ENCODE data around the gene TMEM255B. TPM values are rescaled to one million over a fixed set of nuclear protein-coding genes. Genes with fewer than 3 reads are reported as not detected.

TMEM255B gene
- total RNA-seq, 1 experiment from 2014 or later: not detected

DNA sequence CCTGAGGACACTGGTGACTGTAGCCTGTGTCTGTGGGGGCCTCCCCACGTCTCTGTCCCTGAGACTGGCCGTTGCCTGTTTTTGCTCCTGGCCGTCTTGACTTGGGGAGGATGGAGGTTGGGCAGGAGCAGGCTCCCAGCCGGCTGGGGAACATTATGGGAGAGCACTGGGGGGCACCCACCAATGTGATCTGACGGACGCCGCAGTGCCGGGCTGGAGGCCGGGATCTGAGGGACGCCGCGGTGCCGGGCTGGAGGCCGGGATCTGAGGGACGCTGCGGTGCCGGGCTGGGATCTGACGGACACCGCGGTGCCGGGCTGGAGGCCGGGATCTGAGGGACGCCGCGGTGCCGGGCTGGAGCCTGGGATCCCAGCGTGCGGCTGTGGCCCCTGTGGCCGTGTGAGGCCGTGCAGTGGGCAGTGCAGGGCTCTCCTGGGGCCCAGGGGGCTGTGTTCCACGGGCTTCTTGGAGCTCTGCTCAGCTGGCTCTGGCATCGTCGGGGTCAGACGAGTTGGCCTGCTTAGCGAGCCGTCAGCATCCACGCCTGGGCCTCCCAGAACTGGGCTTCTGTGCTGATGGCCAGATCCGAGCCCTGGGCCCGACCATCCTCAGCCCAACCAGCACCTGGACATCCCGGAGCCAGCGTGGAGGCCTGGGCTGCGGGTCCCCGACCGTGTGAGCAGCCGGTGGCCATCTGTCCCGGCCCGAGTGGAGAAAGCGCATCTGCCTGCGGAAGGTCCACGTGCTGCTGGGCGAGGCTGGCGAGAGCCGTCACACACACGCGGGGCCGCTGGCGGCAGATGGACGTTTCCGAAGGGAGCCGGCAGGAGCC lies 59.0 kb downstream of the TMEM255B start:
- TF ChIP-seq, protein P1, sequence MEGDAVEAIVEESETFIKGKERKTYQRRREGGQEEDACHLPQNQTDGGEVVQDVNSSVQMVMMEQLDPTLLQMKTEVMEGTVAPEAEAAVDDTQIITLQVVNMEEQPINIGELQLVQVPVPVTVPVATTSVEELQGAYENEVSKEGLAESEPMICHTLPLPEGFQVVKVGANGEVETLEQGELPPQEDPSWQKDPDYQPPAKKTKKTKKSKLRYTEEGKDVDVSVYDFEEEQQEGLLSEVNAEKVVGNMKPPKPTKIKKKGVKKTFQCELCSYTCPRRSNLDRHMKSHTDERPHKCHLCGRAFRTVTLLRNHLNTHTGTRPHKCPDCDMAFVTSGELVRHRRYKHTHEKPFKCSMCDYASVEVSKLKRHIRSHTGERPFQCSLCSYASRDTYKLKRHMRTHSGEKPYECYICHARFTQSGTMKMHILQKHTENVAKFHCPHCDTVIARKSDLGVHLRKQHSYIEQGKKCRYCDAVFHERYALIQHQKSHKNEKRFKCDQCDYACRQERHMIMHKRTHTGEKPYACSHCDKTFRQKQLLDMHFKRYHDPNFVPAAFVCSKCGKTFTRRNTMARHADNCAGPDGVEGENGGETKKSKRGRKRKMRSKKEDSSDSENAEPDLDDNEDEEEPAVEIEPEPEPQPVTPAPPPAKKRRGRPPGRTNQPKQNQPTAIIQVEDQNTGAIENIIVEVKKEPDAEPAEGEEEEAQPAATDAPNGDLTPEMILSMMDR (IDR thresholded peaks at IDR 0.05; ENCODE audit: unreplicated experiment): no peak
- BruUV-seq (replicated peaks): no TSS peak
- H3K4me3 Mint-ChIP-seq (ENCODE audit: low read depth, unreplicated experiment): no peak overlapping the region
- no peak for DNase-seq
- no peaks in the 10 kb centered on the region for H3K9me3 Mint-ChIP-seq (ENCODE audit: low read depth, unreplicated experiment)
- H3K27ac Mint-ChIP-seq (ENCODE audit: unreplicated experiment): no peak overlapping the region
- peaks cover 5% of the 10 kb centered on the region for H3K36me3 Mint-ChIP-seq (ENCODE audit: insufficient read depth, unreplicated experiment)
- no peaks in the 10 kb centered on the region for H3K4me1 Mint-ChIP-seq (ENCODE audit: low read depth, unreplicated experiment)
- intact Hi-C loops (cut with micrococcal nuclease; ENCODE audit: unreplicated experiment): no loop called here
- CTCF ChIA-PET: no interaction called here
- no peaks in the 10 kb centered on the region for H3K27me3 Mint-ChIP-seq (ENCODE audit: unreplicated experiment)

DNA sequence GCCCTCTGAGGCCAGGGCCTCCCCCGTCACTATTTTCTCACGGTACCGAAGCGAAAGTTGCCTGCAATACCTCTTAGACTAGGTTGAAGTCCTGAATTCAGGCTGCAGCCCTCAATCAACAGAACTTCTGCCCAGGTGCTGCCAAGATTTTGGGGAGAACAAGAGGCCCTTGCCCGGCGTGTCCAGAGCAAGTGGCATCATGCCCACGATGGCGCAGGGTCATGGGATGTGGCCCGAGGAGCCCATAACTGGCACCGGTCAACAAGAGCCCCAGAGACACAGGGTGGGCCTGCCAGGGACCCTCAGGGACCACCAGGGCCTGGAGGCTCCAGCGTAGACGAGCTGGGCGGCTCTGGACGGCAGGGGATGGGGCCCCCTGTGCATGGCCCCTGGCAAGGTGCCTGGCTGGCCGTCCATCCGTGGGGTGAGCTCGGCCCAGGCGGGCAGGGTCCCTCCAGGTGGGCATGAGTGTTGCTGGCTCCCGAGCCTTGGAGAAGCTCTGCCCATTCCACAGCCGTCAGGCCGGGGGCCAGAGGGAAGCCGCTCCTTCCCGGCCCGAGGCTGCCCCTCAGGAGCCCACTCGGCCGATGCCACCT lies 59.8 kb downstream of the TMEM255B start:
- TF ChIP-seq, protein P1 (IDR thresholded peaks at IDR 0.05; ENCODE audit: unreplicated experiment): no peak
- no peaks in the 10 kb centered on the region for H3K4me1 Mint-ChIP-seq (ENCODE audit: low read depth, unreplicated experiment)
- BruUV-seq (replicated peaks): no TSS peak
- no peak overlapping the region for H3K27ac Mint-ChIP-seq (ENCODE audit: unreplicated experiment)
- intact Hi-C loops (cut with micrococcal nuclease; ENCODE audit: unreplicated experiment): no loop called here
- H3K9me3 Mint-ChIP-seq (ENCODE audit: low read depth, unreplicated experiment): no peaks in the 10 kb centered on the region
- DNase-seq: no peak
- H3K4me3 Mint-ChIP-seq (ENCODE audit: low read depth, unreplicated experiment): no peak overlapping the region
- no peaks in the 10 kb centered on the region for H3K27me3 Mint-ChIP-seq (ENCODE audit: unreplicated experiment)
- peaks cover 5% of the 10 kb centered on the region for H3K36me3 Mint-ChIP-seq (ENCODE audit: insufficient read depth, unreplicated experiment)
- CTCF ChIA-PET: no interaction called here

DNA sequence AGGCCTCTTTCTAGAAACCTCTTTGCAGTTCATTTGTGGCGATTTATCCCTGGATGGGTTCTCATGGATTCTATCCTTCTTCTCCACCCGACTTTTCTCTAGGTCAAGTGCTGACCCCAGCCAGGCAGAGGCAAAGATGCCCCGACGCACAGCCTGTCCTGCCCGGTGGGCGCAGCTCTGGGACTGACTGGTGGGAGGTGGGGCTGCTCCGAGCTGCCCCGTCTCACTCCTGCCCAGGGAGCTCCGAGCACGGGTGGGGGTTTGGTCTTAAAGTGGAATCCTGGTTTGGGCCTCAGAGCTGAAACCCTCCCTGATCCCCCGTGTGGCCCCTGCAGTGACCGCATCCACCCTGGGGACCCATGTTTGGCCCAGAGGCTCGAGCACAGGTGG lies 60.3 kb downstream of the TMEM255B start:
- DNase-seq: no peak
- Mint-ChIP-seq H3K27ac (ENCODE audit: unreplicated experiment) (no peak overlapping the region), H3K9me3 (ENCODE audit: low read depth, unreplicated experiment) (no peaks in the 10 kb centered on the region), H3K27me3 (ENCODE audit: unreplicated experiment) (no peaks in the 10 kb centered on the region), H3K4me1 (ENCODE audit: low read depth, unreplicated experiment) (no peaks in the 10 kb centered on the region), H3K4me3 (ENCODE audit: low read depth, unreplicated experiment) (no peak overlapping the region), H3K36me3 (ENCODE audit: insufficient read depth, unreplicated experiment) (peaks cover 5% of the 10 kb centered on the region)
- TF ChIP-seq, protein P1 (IDR thresholded peaks at IDR 0.05; ENCODE audit: unreplicated experiment): no peak
- intact Hi-C loops (cut with micrococcal nuclease; ENCODE audit: unreplicated experiment): no loop called here
- CTCF ChIA-PET: no interaction called here
- BruUV-seq (replicated peaks): no TSS peak

DNA sequence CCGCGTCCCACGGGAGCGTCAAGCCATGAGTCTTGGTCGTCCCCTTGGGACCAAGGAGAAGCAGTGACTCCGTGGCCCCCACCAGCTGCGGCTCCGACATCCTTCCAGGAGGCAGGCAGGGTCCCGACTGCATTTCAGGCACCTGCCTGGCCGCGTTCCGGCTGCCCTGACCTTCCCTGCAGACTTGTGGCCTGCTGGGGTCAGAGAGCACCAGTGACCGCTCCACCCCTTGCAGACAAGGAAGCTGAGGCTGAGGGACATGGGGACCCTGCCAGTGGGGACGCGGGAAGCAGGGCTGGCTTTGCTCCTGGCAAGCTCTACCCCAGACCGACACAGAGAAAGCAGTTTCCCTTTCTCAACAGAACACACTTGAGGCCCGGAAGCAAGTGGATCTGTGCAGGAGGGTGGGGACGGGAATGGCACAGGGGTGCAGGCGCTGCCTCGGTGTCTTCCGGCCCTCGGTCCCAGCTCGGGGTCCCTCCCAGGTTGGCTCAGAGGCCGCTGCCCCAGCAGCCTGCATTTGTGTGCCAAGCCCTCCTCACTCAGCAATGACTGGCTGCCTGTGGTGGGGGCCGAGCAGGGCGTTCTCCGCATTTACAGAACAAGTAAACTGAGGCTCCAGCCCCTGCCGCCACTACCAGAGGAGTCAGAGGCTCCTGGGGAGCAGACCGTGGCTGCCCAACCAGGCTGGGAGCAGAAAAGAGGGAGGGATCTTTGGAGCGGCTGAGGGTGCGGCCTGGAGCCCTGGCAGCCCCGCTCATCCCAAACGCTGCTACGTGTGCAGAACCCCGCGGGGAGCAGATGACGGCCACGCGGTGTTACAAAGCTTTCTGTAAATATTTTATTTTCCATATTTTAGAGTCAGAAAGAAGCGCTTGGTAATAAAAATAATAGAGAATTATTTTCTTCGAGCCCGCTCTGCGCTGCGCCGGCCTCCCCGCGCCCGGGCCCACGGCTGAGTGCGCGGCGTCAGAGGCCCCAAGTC lies 61.0 kb downstream of the TMEM255B start:
- BruUV-seq (replicated peaks): no TSS peak
- no peaks in the 10 kb centered on the region for H3K27me3 Mint-ChIP-seq (ENCODE audit: unreplicated experiment)
- H3K27ac Mint-ChIP-seq (ENCODE audit: unreplicated experiment): no peak overlapping the region
- CTCF ChIA-PET: no interaction called here
- DNase-seq: no peak
- intact Hi-C loops (cut with micrococcal nuclease; ENCODE audit: unreplicated experiment): no loop called here
- no peaks in the 10 kb centered on the region for H3K9me3 Mint-ChIP-seq (ENCODE audit: low read depth, unreplicated experiment)
- TF ChIP-seq, protein P1 (IDR thresholded peaks at IDR 0.05; ENCODE audit: unreplicated experiment): no peak
- H3K4me3 Mint-ChIP-seq (ENCODE audit: low read depth, unreplicated experiment): no peak overlapping the region
- H3K36me3 Mint-ChIP-seq (ENCODE audit: insufficient read depth, unreplicated experiment): peaks cover 5% of the 10 kb centered on the region
- no peaks in the 10 kb centered on the region for H3K4me1 Mint-ChIP-seq (ENCODE audit: low read depth, unreplicated experiment)
